Measurements from ENCODE around the gene GRK5.

GRK5 gene

GRCh38 chr10:119190954-119191785 is 16.2 kb upstream of the GRK5 start:
- intact Hi-C loops (cut with DNase I): no loop called here
- DNase-seq: no peak

DNA sequence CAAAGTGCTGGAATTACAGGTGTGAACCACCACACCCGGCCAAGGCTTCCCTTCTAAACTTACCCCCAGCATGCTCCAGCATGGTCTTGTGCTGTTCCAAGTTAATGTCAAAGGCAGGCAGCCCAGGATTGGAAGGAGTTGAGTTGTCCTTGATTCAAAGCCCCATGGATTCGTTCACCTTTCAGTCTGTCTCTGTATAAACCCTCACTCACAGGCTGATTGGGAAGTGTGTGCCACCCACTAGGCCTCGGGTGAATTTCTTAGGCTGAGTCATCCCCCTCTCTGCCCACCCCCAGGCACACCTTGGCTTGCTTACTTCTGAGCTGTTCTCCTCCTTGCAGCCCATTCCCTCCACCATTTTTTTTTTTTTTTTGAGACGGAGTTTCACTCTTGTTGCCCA is 15.5 kb upstream of the GRK5 start:
- intact Hi-C loops (cut with DNase I): no loop called here
- DNase-seq: peak in 35 of 42 donors; percentile 15 to 84 (median 43)

- intact Hi-C loops (cut with DNase I): loop anchor here (5.0 kb wide), 1 partner anchor 249 kb away; no protein-coding TSS in a partner anchor
- DNase-seq: no peak
These were observed 9.4 kb upstream of the GRK5 start for GRCh38 chr10:119197921-119198320.

DNA sequence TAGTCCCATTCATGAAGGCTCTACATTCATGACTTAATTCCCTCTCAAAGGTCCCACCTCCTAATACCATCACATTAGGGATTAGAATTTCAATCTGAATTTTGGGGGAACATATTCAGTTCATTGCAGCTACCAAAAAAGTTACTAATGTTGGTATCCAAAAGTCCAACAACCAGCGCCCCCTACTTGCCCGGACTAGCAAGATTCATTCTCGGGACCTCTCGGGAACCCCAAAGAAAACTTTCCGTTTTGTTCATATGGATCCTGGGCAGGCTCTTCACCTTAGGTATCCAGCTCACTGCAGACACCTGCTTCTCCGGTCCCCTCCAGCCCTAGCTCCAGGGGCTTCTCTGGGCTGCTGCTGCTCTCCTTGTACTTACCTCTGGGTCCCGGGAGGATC is 8.9 kb upstream of the GRK5 start:
- intact Hi-C loops (cut with DNase I): loop anchor here (5.0 kb wide), 1 partner anchor 249 kb away; no protein-coding TSS in a partner anchor

DNA sequence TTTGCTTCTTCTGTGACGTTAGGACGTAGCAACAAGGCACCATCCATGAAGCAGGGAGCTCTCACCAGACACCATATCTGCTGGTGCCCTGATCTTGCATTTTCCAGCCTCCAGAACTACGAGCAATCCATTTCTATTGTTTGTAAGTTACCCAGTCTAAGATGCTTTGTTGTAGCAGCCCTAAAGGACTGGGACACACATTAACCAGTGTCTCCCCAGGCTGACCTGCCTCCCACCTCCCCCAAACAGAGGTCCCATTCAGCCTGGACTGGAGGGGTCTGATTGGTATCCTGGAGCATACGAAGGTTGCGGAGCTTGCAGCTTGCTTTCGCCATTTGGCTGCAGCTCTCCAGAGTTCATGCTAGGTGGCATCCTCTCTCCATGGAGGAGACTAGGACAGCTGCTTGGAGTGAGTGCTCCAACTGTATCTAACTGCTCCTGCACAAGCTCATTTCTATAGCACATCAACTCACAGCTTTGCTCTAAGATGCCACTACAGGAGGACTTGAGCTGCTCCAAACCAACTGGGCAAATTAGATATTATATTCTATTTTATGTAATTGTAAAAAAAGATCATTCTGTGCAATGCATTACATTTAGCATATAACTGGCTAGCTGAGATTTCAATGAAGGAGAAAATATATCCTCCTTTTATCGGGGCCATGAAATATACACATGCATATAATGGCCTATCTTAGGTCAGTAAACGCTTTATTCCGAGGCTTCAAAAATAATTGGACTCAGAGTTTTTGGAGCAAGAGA is 8.0 kb upstream of the GRK5 start:
- intact Hi-C loops (cut with DNase I): loop anchor here (5.0 kb wide), 1 partner anchor 248 kb away; no protein-coding TSS in a partner anchor
- peak; percentile 46 to 94 (median 78) for DNase-seq

More for the DNA sequence above, 8.9 kb upstream of the GRK5 start:
- DNase-seq: peak in 16 of 42 donors; percentile 11 to 48 (median 25)

DNA sequence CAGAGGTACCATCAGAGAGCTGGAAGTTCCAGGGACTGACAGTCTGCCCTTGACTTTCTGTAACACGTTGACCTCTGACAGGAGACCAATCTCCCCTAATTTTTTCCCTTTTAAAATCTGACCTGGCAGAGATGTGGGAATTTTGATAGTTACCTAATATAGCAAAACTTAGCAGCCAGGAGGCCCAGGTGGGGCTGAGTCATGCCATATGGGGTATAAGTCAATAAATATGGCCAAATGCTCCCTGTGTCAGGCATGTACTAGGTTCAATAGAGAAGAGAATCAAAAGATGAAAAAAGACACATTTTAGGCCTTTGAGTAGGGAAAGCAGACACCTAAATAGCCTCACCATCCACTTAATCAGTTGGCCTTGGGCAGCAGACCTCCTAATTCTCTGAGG is 6.1 kb upstream of the GRK5 start:
- intact Hi-C loops (cut with DNase I): loop anchor here (10.0 kb wide), 1 partner anchor 214 kb away; no protein-coding TSS in a partner anchor
- DNase-seq: no peak

- DNase-seq: no peak
- intact Hi-C loops (cut with DNase I): loop anchor here (10.0 kb wide), 1 partner anchor 212 kb away; no protein-coding TSS in a partner anchor
These were observed 4.4 kb upstream of the GRK5 start for GRCh38 chr10:119203006-119203405.

DNA sequence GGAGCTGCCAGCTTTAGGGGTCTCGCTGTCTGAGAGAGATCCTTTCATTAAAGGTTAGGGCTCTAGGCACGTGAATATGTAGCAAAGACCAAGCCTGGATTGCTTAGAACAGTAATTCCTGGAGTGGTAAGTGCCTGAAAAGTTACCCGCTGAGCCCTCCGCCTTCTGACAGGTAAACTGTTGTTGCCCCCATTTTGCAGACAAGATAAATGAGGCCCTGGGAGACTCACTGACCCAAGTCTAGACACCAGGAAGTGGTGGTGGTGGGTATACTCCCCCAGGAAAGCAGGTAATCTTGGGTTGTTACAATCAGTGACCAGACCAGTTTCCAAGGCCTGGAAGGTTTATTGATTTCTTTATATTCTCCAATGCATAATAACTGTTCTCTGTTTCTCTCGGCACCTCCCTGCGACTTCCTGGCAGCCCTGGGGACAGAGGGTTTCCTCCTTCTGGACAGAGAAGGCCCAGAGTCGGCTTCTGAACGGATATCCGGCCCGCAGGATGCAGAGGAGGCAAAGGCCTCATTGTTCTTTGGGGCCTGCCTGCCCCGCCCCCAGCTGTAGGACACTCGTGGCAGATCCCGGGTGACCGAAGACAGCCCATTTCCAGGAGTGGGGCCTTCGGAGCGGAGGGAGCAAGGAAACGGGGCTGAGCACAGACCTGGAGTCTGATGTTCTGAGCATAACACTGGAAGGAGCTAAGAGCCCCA is 1.3 kb upstream of the GRK5 start:
- peak in 41 of 42 donors; percentile 13 to 71 (median 45) for DNase-seq
- intact Hi-C loops (cut with DNase I): loop anchor here (10.0 kb wide), 1 partner anchor 209 kb away; no protein-coding TSS in a partner anchor

DNA sequence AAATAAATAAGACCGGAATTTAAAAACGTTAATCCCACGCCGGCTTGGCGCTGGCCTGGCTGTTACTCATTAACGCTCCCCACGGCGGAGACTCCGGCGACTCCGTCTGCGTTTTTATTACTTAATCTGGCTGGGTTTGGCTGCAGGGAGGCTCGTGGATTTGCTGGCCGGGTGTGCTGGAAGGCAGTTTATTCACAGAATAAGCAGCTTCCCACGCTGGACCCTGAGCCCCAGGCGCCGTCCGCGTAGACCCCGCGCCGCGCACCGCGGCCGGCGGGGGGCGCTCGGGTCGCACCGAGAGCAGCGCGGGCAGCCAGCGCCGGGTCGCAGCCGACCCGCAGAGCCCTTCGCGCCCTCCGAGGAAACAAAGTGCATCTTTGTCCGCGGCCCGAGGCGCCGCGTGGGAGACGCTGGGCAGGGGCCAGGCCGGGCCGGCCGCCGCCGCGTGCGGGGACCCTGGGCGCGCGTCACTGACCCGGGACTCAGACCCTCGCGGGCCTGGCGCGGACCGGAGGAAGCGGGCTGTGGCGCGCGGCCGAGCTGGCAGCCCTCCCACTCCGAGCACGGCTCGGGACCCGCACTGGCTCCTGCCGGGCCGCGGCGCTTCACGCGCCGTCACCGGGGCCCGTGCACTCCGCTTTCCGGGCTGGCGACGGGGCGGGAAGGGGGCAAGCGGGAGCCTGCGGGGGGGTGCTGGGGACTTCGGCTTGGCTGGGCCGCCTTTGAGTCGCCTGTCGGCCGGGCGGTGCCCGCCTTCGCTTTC is 587 bp upstream of the GRK5 start:
- intact Hi-C loops (cut with DNase I): loop anchor here (10.0 kb wide), 1 partner anchor 208 kb away; no protein-coding TSS in a partner anchor
- DNase-seq: peak; percentile 10 to 87 (median 68)

DNA sequence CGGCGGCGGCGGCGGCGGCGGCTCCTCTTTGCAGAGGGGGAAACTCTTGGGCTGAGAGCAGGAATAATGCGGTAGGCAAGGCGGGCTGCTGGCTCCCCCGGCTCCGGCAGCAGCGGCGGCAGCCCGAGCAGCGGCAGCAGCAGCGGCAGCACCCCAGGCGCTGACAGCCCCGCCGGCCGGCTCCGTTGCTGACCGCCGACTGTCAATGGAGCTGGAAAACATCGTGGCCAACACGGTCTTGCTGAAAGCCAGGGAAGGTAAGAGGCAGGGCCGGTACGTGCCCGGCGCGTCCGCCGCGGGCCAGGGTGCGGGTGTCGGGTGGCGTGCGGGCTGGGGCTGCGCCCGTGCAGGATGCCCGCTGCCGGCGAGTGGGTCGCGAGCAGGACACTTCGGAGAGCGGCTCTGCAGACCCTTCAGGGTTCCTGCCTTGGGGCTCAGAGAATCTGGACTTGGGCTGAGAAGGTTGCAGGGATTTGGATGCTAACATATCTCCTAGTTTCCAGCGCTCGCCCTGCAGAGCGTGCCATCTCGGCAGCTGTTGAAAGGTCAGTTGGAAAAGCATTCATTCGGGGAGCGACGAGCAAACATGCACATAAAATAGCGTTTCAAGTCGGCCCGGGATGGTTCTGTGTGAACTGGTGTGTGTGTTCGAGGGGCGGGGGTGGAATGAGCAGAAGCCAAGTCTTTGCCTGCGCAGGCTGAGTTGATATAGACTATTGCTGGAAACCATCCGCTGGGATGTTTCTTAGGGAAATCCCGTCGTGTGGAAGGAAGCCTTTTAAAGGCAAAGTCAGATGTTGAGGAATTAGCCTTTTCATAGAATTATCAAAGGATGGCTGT is 562 bp downstream of the GRK5 start:
- intact Hi-C loops (cut with DNase I): loop anchor here (10.0 kb wide), 1 partner anchor 207 kb away; no protein-coding TSS in a partner anchor
- DNase-seq: peak; percentile 26 to 81 (median 54)

- no peak for DNase-seq
- intact Hi-C loops (cut with DNase I): loop anchor here (10.0 kb wide), 1 partner anchor 206 kb away; no protein-coding TSS in a partner anchor
These were observed 1.2 kb downstream of the GRK5 start for GRCh38 chr10:119208553-119208940.

- intact Hi-C loops (cut with DNase I): loop anchor here (10.0 kb wide), 1 partner anchor 206 kb away; no protein-coding TSS in a partner anchor
- DNase-seq: peak; percentile 37 to 89 (median 73)
These were observed 1.8 kb downstream of the GRK5 start for GRCh38 chr10:119209035-119209735.

- no peak for DNase-seq
These were observed 2.5 kb downstream of the GRK5 start for GRCh38 chr10:119209736-119210355.

DNA sequence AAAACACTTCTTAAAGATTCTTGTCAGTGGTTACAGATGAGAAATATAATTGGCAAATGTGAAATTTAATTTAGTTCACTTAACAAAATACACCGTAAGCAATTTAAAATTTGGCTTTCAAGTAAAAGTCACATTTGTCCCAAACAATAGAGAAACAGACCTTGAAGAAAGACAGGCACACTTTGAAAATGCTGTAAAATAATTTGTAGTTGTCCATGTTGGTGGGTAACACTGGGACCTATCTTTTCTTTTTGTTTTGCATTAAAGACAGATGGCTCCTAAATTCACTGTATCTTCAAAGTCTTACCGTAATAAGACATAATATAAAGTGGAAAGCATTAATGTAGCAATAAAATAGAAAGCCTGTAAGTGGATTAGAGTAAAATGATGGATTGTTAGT is 3.3 kb downstream of the GRK5 start:
- DNase-seq: no peak
- intact Hi-C loops (cut with DNase I): no loop called here

More at GRCh38 chr10:119209736-119210355, 2.5 kb downstream of the GRK5 start:
- intact Hi-C loops (cut with DNase I): loop anchor here (10.0 kb wide), 1 partner anchor 205 kb away; no protein-coding TSS in a partner anchor

GRCh38 chr10:119211176-119211575 is 3.8 kb downstream of the GRK5 start:
- intact Hi-C loops (cut with DNase I): no loop called here
- no peak for DNase-seq
